Stromal cell of bone marrow (primary cell): ENCODE measurements around the gene ITSN1.
"Not testable (repeated sequence)": the region's sequence is repeated elsewhere in the genome, so short reads cannot be mapped to it uniquely, and the experiment has no call there.

Source experiments
- DNase-seq: peaks from one replicate; pipeline ENCODE4 v3.0.0-alpha.2; 2012; ENCODE audit warnings: low read depth

ITSN1 gene

GRCh38 chr21:33642027-33642895 is at the start of gene ITSN1:
Gene ITSN1 (plus strand): TSS chr21:33642501. CDS start chr21:33718829, 76,328 bp downstream.
- peak; percentile 100 for DNase-seq

DNA sequence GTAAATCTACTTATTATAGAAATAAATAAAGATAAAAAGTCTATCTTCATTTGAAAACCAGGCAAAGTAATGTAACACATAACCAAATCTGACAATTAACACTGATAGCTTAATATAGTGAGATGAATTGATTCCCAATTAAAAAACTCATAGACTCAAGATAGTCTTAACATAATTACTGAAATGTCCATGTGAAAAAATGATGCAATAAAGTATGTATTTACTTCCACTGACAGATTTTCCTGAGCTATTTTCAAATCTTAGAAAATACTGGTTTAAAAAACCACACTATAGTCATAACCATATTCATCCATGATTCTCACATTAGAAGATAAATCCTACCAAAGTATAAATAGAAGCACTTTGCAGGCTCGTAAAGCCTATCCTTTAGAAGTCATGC is 44.2 kb upstream of the ITSN1 start:
- no peak for DNase-seq

GRCh38 chr21:33608559-33608958 is 33.7 kb upstream of the ITSN1 start:
- DNase-seq, result peak; percentile 36

GRCh38 chr21:33611006-33611744 is 31.1 kb upstream of the ITSN1 start:
- DNase-seq, result no peak

GRCh38 chr21:33617565-33617964 is 24.7 kb upstream of the ITSN1 start:
- not testable (repeated sequence) for DNase-seq

GRCh38 chr21:33618407-33618806 is 23.9 kb upstream of the ITSN1 start:
- DNase-seq, result no peak

- DNase-seq, result no peak
Observed at GRCh38 chr21:33619726-33620125, 22.6 kb upstream of the ITSN1 start.

GRCh38 chr21:33622253-33622652 is 20.0 kb upstream of the ITSN1 start:
- no peak for DNase-seq

- DNase-seq, result not testable (repeated sequence)
Observed at GRCh38 chr21:33626151-33626550, 16.1 kb upstream of the ITSN1 start.

DNA sequence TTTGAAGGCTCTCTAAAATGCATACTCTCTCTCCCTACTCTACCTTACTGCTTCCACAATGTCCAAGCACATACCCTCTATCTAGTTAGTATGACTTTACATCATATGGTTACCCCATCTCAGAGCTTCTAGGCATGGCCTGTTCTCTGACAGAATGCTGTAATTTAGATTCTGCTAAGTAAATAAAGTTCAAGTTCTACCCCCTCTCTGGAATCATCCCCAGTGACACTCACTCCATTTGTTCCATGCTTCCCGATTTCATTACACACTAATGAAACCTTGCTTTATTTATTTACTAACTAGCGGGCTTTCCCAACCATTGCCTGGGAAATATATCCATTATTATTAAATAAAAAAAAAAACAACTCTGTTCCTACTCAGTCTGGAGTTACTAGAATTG is 8.0 kb upstream of the ITSN1 start:
- DNase-seq, result no peak

DNA sequence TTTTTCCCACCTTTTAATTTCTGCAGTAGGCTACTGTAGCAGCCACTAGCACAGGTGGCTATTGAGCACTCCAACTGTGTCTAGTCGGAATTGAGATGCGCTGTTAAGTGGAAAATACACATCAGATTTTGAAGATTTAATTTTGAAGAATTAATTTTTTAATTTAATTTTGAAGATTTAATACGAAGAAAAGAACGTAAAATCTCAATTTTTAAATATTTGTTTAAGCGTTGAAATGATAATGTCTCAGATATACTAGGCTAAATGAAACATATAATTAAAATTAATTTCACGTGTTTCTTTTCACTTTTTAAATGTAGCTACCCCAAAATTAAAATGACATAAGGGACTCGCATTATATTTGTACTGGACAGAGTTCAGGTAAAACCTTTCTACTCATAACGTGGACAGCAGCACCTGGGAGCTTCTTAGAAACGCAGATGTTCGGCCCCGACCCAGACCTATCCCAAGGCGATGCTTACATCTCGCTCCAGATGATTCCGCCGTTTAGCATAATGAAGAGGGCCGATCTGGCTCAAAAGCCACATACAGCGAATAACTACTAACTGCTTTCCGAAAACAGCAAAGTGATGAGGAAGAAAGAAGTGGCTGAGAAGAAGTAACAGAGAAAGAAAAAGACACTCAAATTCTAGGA is 1.5 kb upstream of the ITSN1 start:
- no peak for DNase-seq

GRCh38 chr21:33641352-33642026 is 812 bp upstream of the ITSN1 start, which contains the start of gene CRYZL1:
Gene CRYZL1 (minus strand): TSS chr21:33641741. CDS start chr21:33631551, 10,190 bp downstream.
- peak; percentile 99 for DNase-seq

GRCh38 chr21:33642896-33643657 is 776 bp downstream of the ITSN1 start:
- DNase-seq, result no peak

DNA sequence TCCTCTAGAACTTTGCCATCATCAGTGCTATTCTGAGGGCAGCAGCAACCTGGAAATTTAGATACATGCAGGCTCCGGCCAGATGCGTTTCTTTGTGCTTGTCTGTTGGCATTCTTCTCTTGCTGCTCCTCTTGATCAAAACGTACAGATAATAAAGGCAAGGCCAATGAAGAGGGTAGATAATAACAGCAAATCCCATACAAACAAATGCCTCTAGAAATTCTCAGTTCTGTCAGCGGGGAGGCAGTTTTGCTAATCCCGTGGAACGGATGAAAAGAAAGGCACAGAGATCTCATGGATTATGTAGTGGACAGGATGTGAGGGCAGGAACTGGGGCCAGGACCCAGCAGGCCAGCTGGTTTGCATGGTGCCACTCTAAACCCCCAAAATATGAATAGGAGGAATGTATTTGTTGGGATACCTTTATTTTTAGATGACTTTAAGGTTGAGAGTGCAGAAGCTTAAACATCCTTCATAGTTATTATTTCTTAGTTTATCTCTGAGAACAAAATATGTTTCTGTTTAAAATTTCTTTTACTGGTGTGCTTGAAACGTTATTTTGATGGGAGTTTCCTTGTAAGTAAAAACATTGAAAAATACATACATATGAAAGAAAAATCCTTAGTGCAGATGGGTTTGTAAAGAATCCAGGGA is 1.5 kb downstream of the ITSN1 start:
- DNase-seq, result no peak

DNA sequence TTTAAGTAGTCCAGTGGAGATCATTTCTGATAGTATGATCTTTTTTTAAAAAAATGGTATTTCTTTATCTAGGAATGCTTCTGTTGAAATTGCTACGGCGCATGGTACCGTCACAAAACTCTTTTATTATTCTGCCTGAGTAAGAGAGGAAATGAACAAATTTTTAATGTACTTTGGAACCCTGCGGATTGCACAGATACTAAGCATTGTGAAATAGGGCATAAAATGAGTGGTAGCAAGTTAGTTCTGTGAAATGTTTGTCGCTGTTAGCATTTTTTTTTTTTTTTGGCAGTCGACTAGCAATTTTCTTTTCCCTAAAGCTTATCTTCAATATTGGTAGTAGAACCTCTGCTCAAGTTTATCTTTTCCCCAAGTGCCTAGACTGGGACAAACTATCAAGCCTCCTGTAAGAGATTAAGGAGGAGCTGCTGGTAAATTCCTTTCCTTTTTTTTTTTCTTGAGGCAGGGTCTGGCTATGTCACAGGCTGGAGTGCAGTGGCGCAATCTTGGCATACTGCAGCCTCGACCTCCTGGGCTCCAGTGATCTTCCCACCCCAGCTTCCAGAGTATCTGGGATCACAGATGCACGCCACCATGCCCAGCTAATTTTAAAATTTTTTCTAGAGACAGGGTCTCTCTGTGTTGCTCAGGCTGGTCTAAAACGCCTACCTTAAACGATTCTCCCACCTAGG is 2.2 kb downstream of the ITSN1 start:
- DNase-seq, result peak; percentile 59

DNA sequence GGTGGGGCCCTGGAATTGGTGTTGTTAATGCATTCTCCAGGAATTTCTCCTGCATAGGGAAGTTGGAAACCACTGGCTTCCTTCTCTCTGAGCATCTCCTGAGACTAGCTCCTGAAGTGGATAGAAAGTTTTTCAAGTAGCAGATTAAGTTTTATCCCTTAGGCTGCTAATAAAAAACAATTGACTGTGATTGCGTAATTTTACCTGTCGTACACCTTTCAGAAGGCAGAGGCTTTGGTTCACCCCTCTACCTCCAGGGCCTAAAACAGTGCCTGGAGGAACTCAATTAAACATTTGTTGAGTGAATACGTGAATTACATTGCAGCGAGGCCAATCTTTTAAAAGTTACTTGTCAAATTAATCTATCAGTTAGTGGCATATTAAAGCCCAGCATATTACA is 3.4 kb downstream of the ITSN1 start:
- DNase-seq, result no peak

- no peak for DNase-seq
Observed at GRCh38 chr21:33647587-33647986, 5.3 kb downstream of the ITSN1 start.

GRCh38 chr21:33648555-33648954 is 6.3 kb downstream of the ITSN1 start:
- no peak for DNase-seq

DNA sequence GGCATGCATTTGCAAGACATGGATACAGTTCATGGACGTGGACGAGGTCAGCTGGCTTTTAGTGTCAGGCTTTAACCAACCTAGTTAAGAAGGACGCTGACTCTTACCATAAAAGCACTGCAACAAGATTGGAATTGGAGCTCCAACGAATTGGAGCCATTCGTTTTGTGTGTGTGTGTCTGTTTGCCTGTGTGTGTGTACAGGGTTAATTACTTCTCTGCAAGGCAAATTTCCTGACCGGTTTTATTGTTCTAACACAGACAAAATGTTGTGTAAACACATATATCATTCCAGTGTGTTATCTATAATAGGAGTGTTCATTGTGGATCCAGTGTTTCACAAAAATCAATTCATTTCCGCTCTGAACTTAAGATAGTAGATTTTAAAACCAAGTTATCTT is 7.9 kb downstream of the ITSN1 start:
- DNase-seq, result no peak

DNA sequence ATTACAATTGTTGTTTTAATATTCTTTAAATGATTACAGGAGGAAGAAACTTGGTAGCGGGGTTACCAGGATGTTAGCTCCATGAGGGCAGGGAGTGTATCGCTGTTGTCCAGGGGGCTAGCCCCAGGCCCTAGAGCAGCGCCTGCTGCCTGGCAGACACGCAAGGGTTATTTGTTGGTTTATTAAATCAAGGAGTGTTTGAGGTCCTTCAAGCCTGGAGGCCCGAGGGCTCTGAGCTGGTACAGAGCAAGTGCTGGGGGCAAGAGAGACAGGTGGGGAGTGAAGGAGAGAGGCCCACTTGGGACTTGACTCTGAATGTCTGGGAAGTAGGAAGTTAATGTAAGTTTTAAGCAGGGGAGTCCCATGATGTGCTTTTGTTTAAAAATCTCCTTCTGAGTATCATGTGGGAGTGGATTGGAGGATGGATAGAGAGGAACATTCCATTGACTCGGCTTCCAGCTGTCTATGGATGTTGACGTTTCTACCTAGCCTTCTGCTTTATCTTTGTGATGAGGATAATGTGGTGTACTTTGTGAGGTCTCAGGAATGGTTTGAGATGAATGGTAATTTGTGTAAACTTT is 8.7 kb downstream of the ITSN1 start:
- DNase-seq, result no peak
